Keratinocyte (primary cell): ENCODE data around the gene LCTL. TPM values are rescaled to one million over a fixed set of nuclear protein-coding genes. Genes with fewer than 3 reads are reported as not detected.
A peak's percentile ranks its signal among the peaks of the same experiment; 100 is the strongest.

Source experiments
- DNase-seq: peaks from one replicate; pipeline ENCODE4 v3.0.0-alpha.2; 2011; ENCODE audit warnings: low read depth, missing footprints, low spot score
- FAIRE-seq: peaks from 2 replicates; lab custom pipeline; 2011; peaks lifted over from hg19 to GRCh38; lab: Jason Lieb, UNC
- H2AFZ ChIP-seq: 2 replicates; pipeline ENCODE4 v1.6.0; 2012; ENCODE audit warnings: low read length, control low read depth, inconsistent platforms; ENCODE audit not compliant: control insufficient read depth
- H3K27ac ChIP-seq: 2 replicates; pipeline ENCODE4 v1.5.1; 2011; ENCODE audit warnings: low read length; ENCODE audit not compliant: control insufficient read depth, insufficient read depth
- H3K27me3 ChIP-seq: 3 replicates; pipeline ENCODE4 v1.6.0; 2011; ENCODE audit warnings: low read length; ENCODE audit not compliant: control insufficient read depth, insufficient read depth; ENCODE audit errors: extremely low read depth
- H3K36me3 ChIP-seq, 2 experiments: 2 replicates in 1 of 2; 3 replicates in 1 of 2; pipeline ENCODE4 v1.5.1; 2011; ENCODE audit warnings: low read length in 2 of 2, mild to moderate bottlenecking in 1 of 2; ENCODE audit not compliant: control insufficient read depth in 2 of 2, insufficient read depth in 2 of 2; ENCODE audit errors: extremely low read depth in 1 of 2
- H3K4me1 ChIP-seq: 3 replicates; pipeline ENCODE4 v1.5.1; 2011; ENCODE audit warnings: low read length; ENCODE audit not compliant: control insufficient read depth, insufficient read depth; ENCODE audit errors: extremely low read depth
- H3K4me2 ChIP-seq: 3 replicates; pipeline ENCODE4 v1.6.0; 2011; ENCODE audit warnings: low read depth, low read length; ENCODE audit not compliant: control insufficient read depth, insufficient read depth; ENCODE audit errors: extremely low read depth
- H3K4me3 ChIP-seq, 3 experiments: fragments of 200-600 bp in 1 of 3; sonication (generic) in 1 of 3; 2 replicates in 2 of 3; 3 replicates in 1 of 3; pipeline ENCODE4 v1.5.1; 2011 to 2016; ENCODE audit warnings: low read length in 3 of 3, mild to moderate bottlenecking in 3 of 3, control low read depth in 2 of 3, inconsistent platforms in 1 of 3, low read depth in 1 of 3, mixed read lengths in 1 of 3, mixed run types in 1 of 3, moderate library complexity in 1 of 3; ENCODE audit not compliant: control insufficient read depth in 2 of 3, insufficient read depth in 2 of 3; ENCODE audit errors: extremely low read depth in 1 of 3
- H3K79me2 ChIP-seq: 2 replicates; pipeline ENCODE4 v1.6.0; 2012; ENCODE audit warnings: low read length; ENCODE audit not compliant: control insufficient read depth, insufficient read depth
- H3K9ac ChIP-seq: 3 replicates; pipeline ENCODE4 v1.6.0; 2011; ENCODE audit warnings: low read length; ENCODE audit not compliant: control insufficient read depth, insufficient read depth; ENCODE audit errors: extremely low read depth
- H3K9me1 ChIP-seq: 3 replicates; pipeline ENCODE4 v1.6.0; 2011; ENCODE audit warnings: low read length; ENCODE audit not compliant: control insufficient read depth, insufficient read depth; ENCODE audit errors: extremely low read depth
- H3K9me3 ChIP-seq: 2 replicates; pipeline ENCODE4 v1.5.1; 2012; ENCODE audit warnings: low read depth, low read length; ENCODE audit not compliant: control insufficient read depth
- H4K20me1 ChIP-seq: 3 replicates; pipeline ENCODE4 v1.6.0; 2011; ENCODE audit warnings: low read length; ENCODE audit not compliant: control insufficient read depth, insufficient read depth; ENCODE audit errors: extremely low read depth
- EZH2 ChIP-seq: IDR thresholded peaks from one replicate; pipeline ENCODE4 v1.6.1; 2012; ENCODE audit warnings: inconsistent platforms, mild to moderate bottlenecking, low read length, moderate library complexity
- dilution Hi-C: fragments of 300-500 bp; cut with MboI; formaldehyde crosslinking; loops from one replicate; pipeline ENCODE4 v1.7.0; 2020; ENCODE audit warnings: low sequenced_read_pairs; ENCODE audit not compliant: extremely low pct_ligation_motif_present
- polyA plus RNA-seq, 5 experiments: library from polyadenylated mRNA; depleted of rRNA in 3 of 5; stranded (reverse) in 3 of 5; stranded (forward) in 1 of 5; unstranded in 1 of 5; fragments of >200 nt; gene quantifications; 1 replicate in 1 of 5; 2 replicates in 3 of 5; 3 replicates in 1 of 5; pipeline versions ENCODE4 v1.2.1 to v1.2.3, GENCODE V29; 2011 to 2012; ENCODE audit warnings: missing spikeins in 2 of 5, low read depth in 1 of 5, low replicate concordance in 1 of 5
- TF ChIP-seq, protein P1 (sequence below), 3 experiments: IDR thresholded peaks in 1 of 3; conservative IDR thresholded peaks in 1 of 3; optimal IDR thresholded peaks in 1 of 3; 2 replicates in 2 of 3; 3 replicates in 1 of 3; pipeline versions ENCODE3 to v1.5.1; 2011; ENCODE audit warnings: low read length in 3 of 3, mild to moderate bottlenecking in 3 of 3, moderate library complexity in 2 of 3, control low read depth in 1 of 3, inconsistent platforms in 1 of 3; ENCODE audit not compliant: insufficient read depth in 2 of 3; ENCODE audit errors: extremely low read depth in 1 of 3

Gene LCTL
- polyA plus RNA-seq, 1 donor (not counting 4 experiments of a cell fraction or from before 2014, with no cell fraction given) = 0.38 TPM

- Histone ChIP-seq H3K9me3 (no peaks in the 10 kb centered on the region), H3K9me1 (peaks cover 2% of the 10 kb centered on the region), H3K9ac (no peak overlapping the region), H3K4me2 (no peak overlapping the region), H3K4me3 (no peak overlapping the region), H2AFZ (no peak overlapping the region), H3K36me3 (peaks cover 4 to 23% of the 10 kb centered on the region in 2 experiments), H3K79me2 (peaks cover 2% of the 10 kb centered on the region), H3K4me1 (peaks cover 13% of the 10 kb centered on the region), H4K20me1 (no peaks in the 10 kb centered on the region), H3K27me3 (no peaks in the 10 kb centered on the region), H3K27ac (no peak overlapping the region)
- dilution Hi-C loops = no loop called here
- FAIRE-seq (no peak), DNase-seq (no peak)
- TF ChIP-seq, protein P1, sequence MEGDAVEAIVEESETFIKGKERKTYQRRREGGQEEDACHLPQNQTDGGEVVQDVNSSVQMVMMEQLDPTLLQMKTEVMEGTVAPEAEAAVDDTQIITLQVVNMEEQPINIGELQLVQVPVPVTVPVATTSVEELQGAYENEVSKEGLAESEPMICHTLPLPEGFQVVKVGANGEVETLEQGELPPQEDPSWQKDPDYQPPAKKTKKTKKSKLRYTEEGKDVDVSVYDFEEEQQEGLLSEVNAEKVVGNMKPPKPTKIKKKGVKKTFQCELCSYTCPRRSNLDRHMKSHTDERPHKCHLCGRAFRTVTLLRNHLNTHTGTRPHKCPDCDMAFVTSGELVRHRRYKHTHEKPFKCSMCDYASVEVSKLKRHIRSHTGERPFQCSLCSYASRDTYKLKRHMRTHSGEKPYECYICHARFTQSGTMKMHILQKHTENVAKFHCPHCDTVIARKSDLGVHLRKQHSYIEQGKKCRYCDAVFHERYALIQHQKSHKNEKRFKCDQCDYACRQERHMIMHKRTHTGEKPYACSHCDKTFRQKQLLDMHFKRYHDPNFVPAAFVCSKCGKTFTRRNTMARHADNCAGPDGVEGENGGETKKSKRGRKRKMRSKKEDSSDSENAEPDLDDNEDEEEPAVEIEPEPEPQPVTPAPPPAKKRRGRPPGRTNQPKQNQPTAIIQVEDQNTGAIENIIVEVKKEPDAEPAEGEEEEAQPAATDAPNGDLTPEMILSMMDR (optimal IDR thresholded peaks at IDR 0.05 in 1 of 3, IDR thresholded peaks at IDR 0.05 in 1 of 3, conservative IDR thresholded peaks at IDR 0.05 in 1 of 3; ENCODE audit: extremely low read depth in 1 of 3, insufficient read depth in 2 of 3, low read length in 3 of 3) = no peak
- no peak for TF ChIP-seq EZH2
Observed at GRCh38 chr15:66523926-66524325, 41.9 kb downstream of the LCTL start.

DNA sequence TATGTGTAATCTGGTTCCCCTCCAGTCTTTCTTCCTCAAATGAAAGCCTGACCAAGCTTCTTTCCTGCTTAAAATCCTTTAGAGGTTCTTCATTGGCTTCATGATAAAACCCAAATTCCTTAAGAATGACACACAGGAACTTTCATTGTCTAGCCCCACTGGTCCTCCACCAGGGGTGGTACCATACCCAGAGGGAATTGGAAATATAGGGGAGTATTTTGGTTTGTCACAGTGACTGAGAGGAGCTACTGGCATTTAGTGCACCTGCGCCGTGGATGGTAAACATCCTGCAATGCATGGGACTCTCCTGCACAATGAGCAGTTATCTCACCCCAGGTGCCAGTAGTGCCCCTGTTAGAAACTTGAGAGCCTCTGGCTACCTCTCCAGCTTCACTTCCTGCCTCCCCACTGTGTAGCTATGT lies 49.9 kb downstream of the LCTL start:
- H3K9ac ChIP-seq = no peak overlapping the region
- no peak for DNase-seq
- peak; percentile 41 for FAIRE-seq
- no peaks in the 10 kb centered on the region for H3K27me3 ChIP-seq
- H3K4me3 ChIP-seq = no peak overlapping the region
- TF ChIP-seq, protein P1 (optimal IDR thresholded peaks at IDR 0.05 in 1 of 3, IDR thresholded peaks at IDR 0.05 in 1 of 3, conservative IDR thresholded peaks at IDR 0.05 in 1 of 3; ENCODE audit: extremely low read depth in 1 of 3, insufficient read depth in 2 of 3, low read length in 3 of 3) = no peak
- no peak for TF ChIP-seq EZH2
- H2AFZ ChIP-seq = no peak overlapping the region
- H3K9me1 ChIP-seq = no peaks in the 10 kb centered on the region
- peaks cover 5 to 12% of the 10 kb centered on the region in 2 experiments for H3K36me3 ChIP-seq
- dilution Hi-C loops = no loop called here
- H3K9me3 ChIP-seq = no peaks in the 10 kb centered on the region
- no peak overlapping the region for H3K27ac ChIP-seq
- peaks cover 13% of the 10 kb centered on the region for H3K4me1 ChIP-seq
- H3K79me2 ChIP-seq = no peaks in the 10 kb centered on the region
- no peaks in the 10 kb centered on the region for H4K20me1 ChIP-seq
- peak overlapping the region; percentile 4 for H3K4me2 ChIP-seq
